ENCODE measurements around the gene GFRA1.

GRCh38 chr10:116190883-116191282 lies 82.1 kb downstream of the GFRA1 start:
- TF ChIP-seq CTCF (IDR thresholded peaks at IDR 0.05) (no peak), POLR2A (IDR thresholded peaks at IDR 0.05) (no peak), POLR2AphosphoS5 (IDR thresholded peaks at IDR 0.05) (no peak), EP300 (IDR thresholded peaks at IDR 0.05) (no peak)
